HG03432 (cell line): ENCODE measurements around the gene BBS7.

Source experiments
- ATAC-seq: cut with Tn5 transposase; IDR thresholded peaks from one replicate; pipeline ENCODE4 v1.9.1; 2021; ENCODE audit warnings: mild to moderate bottlenecking, moderate library complexity; ENCODE audit not compliant: unreplicated experiment

Gene BBS7

GRCh38 chr4:121829511-121829910, 40.8 kb downstream of the BBS7 start:
- no peak for ATAC-seq

- no peak for ATAC-seq
These were observed 42.4 kb downstream of the BBS7 start for GRCh38 chr4:121827853-121828252.

- ATAC-seq: no peak
These were observed 45.3 kb downstream of the BBS7 start for GRCh38 chr4:121824950-121825349.

GRCh38 chr4:121824171-121824527, 46.1 kb downstream of the BBS7 start:
- no peak for ATAC-seq

- peak; percentile 95 for ATAC-seq
These were observed 46.6 kb downstream of the BBS7 start, which contains the start of gene CCNA2 for GRCh38 chr4:121823505-121824170. CCNA2 (minus strand) TSS chr4:121823883; CDS start chr4:121823628, 255 bp downstream.

GRCh38 chr4:121822796-121823504, 47.3 kb downstream of the BBS7 start:
- peak; percentile 43 for ATAC-seq

GRCh38 chr4:121822047-121822446, 48.2 kb downstream of the BBS7 start:
- no peak for ATAC-seq

- ATAC-seq: no peak
These were observed 50.9 kb downstream of the BBS7 start for GRCh38 chr4:121819216-121819965.

GRCh38 chr4:121818215-121818614, 52.1 kb downstream of the BBS7 start:
- ATAC-seq: no peak

- no peak for ATAC-seq
These were observed 52.6 kb downstream of the BBS7 start for GRCh38 chr4:121817701-121818100.

GRCh38 chr4:121817006-121817405, 53.3 kb downstream of the BBS7 start:
- no peak for ATAC-seq

GRCh38 chr4:121814756-121815155, 55.5 kb downstream of the BBS7 start:
- ATAC-seq: no peak

GRCh38 chr4:121811122-121811521, 59.2 kb downstream of the BBS7 start:
- ATAC-seq: no peak

GRCh38 chr4:121806411-121806810, 63.9 kb downstream of the BBS7 start:
- ATAC-seq: no peak

GRCh38 chr4:121801715-121802075, 68.6 kb downstream of the BBS7 start:
- ATAC-seq: no peak

GRCh38 chr4:121800961-121801714, 69.1 kb downstream of the BBS7 start, which contains the start of gene EXOSC9:
EXOSC9 (plus strand) TSS chr4:121801323; CDS start chr4:121801425, 102 bp downstream.
- ATAC-seq: peak; percentile 89

GRCh38 chr4:121800638-121800960, 69.7 kb downstream of the BBS7 start:
- peak; percentile 23 for ATAC-seq

GRCh38 chr4:121799867-121800501, 70.3 kb downstream of the BBS7 start:
- ATAC-seq: no peak

- ATAC-seq: no peak
These were observed 71.0 kb downstream of the BBS7 start for GRCh38 chr4:121799208-121799823.

- ATAC-seq: no peak
These were observed 74.0 kb downstream of the BBS7 start for GRCh38 chr4:121796283-121796682.
